Activated CD8-positive, alpha-beta T cell treated with anti-CD3 and anti-CD28 coated beads for 36 hours (primary cell): Measurements from ENCODE around the gene CTBP1. TPM values are rescaled to one million over a fixed set of nuclear protein-coding genes. Genes with fewer than 3 reads are reported as not detected.

Experiments used
- ATAC-seq: fragments of 200-7000 bp; cut with Tn5 transposase; one replicate; pipeline ENCODE4 v1.10.0; 2021; ENCODE audit warnings: mild to moderate bottlenecking, moderate library complexity
- CTCF ChIA-PET: fragments of 350-600 bp; sonication (Branson Sonifier 250); formaldehyde crosslinking; loops from one replicate; lab custom pipeline; 2021; ENCODE audit warnings: antibody characterized with exemption; lab: Charles Lee
- POLR2A ChIA-PET: fragments of 350-600 bp; sonication (Branson Sonifier 250); formaldehyde crosslinking; loops from one replicate; lab custom pipeline; 2021; ENCODE audit warnings: antibody characterized with exemption; lab: Charles Lee
- DNase-seq: peaks from one replicate; pipeline ENCODE4 v3.0.0-alpha.2; 2020
- H3K27ac Mint-ChIP-seq: one replicate; pipeline ENCODE4 v1.8.0; 2021; ENCODE audit warnings: mild to moderate bottlenecking, mixed read lengths
- H3K27me3 Mint-ChIP-seq: one replicate; pipeline ENCODE4 v1.8.0; 2021; ENCODE audit warnings: mixed read lengths
- H3K36me3 Mint-ChIP-seq: one replicate; pipeline ENCODE4 v1.8.0; 2021; ENCODE audit warnings: low read depth, mixed read lengths
- H3K4me1 Mint-ChIP-seq: one replicate; pipeline ENCODE4 v1.8.0; 2021; ENCODE audit warnings: low read depth, mixed read lengths
- H3K4me3 Mint-ChIP-seq: one replicate; pipeline ENCODE4 v1.8.0; 2021; ENCODE audit warnings: mild to moderate bottlenecking, moderate library complexity, mixed read lengths
- H3K9me3 Mint-ChIP-seq: one replicate; pipeline ENCODE4 v1.8.0; 2021; ENCODE audit warnings: mixed read lengths
- CTCF ChIP-seq: fragments of 200-600 bp; IDR thresholded peaks from one replicate; pipeline ENCODE4 v1.8.0; 2022; ENCODE audit warnings: antibody characterized with exemption, mild to moderate bottlenecking
- intact Hi-C: fragments of 100-400 bp; cut with micrococcal nuclease; formaldehyde crosslinking; loops from one replicate; pipeline ENCODE4 v1.10.0; 2022
- total RNA-seq, 2 experiments: library from RNA; stranded (reverse); gene quantifications; one replicate each; pipeline ENCODE4 v1.2.3, GENCODE V29; 2021

Gene CTBP1
- total RNA-seq, 2 experiments from 2014 or later, result 136 TPM

DNA sequence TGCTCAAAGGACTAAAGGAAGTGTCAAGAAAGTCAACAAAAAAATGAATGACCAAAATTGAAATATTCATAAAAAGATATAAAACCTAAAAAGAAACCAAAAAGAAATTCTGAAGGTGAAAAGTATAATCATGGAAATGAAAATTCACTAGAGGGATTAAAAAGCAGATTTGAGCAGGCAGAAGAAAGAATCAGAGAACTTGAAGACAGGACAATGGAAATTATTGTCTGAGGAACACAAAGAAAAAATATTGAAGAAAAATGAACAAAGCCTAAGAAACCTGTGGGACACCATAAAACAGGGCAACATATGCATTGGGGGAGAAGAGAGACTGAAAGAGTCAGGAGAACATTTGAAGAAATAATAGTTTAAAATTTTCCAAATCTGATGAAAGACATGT, 66.6 kb downstream of the CTBP1 start:
- DNase-seq (no peak), ATAC-seq (no peak)
- Mint-ChIP-seq H3K4me3 (no peak overlapping the region), H3K27me3 (no peaks in the 10 kb centered on the region), H3K9me3 (peaks cover 17% of the 10 kb centered on the region), H3K4me1 (peaks cover 32% of the 10 kb centered on the region), H3K36me3 (peaks cover 9% of the 10 kb centered on the region), H3K27ac (no peak overlapping the region)
- POLR2A ChIA-PET, result interaction anchor here (1.0 kb wide), 1 partner anchor 15 kb away, joined by 3 read pairs; no protein-coding TSS in a partner anchor
- CTCF ChIA-PET, result interaction anchor here (1.5 to 1.9 kb wide), 4 partner anchors 10 to 423 kb away, joined by 3 to 9 read pairs (median 6); no protein-coding TSS in a partner anchor
- intact Hi-C loops, result no loop called here
- TF ChIP-seq CTCF, result no peak

DNA sequence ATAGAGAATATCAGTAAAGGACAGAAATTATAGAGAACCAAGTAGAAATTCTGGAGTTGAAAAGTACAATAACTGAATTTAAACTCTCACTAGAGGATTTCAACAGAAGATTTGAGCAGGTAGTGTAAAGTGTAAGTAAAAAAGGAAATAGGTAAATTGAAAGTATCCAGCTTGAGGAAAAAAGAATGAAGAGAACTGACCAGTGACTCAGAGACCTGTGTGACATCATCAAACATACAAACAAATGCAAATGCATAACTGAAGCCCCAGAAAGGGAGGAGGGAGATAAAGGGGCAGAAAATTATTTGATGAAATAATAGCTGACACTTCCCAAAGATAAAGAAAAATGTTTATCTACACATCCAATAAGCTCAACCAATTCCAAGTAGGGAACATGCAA, 68.3 kb downstream of the CTBP1 start:
- intact Hi-C loops, result no loop called here
- no peak overlapping the region for H3K27ac Mint-ChIP-seq
- peaks cover 9% of the 10 kb centered on the region for H3K36me3 Mint-ChIP-seq
- TF ChIP-seq CTCF, result no peak
- ChIA-PET POLR2A (interaction anchor here (0.9 kb wide), 1 partner anchor 13 kb away, joined by 4 read pairs; no protein-coding TSS in a partner anchor), CTCF (interaction anchor here (0.6 to 1.6 kb wide), 4 partner anchors 13 to 700 kb away, joined by 3 to 7 read pairs (median 4); no protein-coding TSS in a partner anchor)
- no peaks in the 10 kb centered on the region for H3K27me3 Mint-ChIP-seq
- ATAC-seq (no peak), DNase-seq (no peak)
- H3K4me1 Mint-ChIP-seq, result peaks cover 31% of the 10 kb centered on the region
- H3K4me3 Mint-ChIP-seq, result no peak overlapping the region
- peaks cover 17% of the 10 kb centered on the region for H3K9me3 Mint-ChIP-seq

GRCh38 chr4:1179976-1180375, 69.0 kb downstream of the CTBP1 start:
- ATAC-seq, result no peak
- H3K27me3 Mint-ChIP-seq, result no peaks in the 10 kb centered on the region
- H3K9me3 Mint-ChIP-seq, result peaks cover 17% of the 10 kb centered on the region
- no peak for DNase-seq
- intact Hi-C loops, result no loop called here
- TF ChIP-seq CTCF, result no peak
- ChIA-PET CTCF (interaction anchor here (0.7 to 1.4 kb wide), 2 partner anchors 11 to 12 kb away, joined by 3 to 7 read pairs; no protein-coding TSS in a partner anchor), POLR2A (no interaction called here)
- peaks cover 30% of the 10 kb centered on the region for H3K4me1 Mint-ChIP-seq
- peaks cover 9% of the 10 kb centered on the region for H3K36me3 Mint-ChIP-seq
- H3K4me3 Mint-ChIP-seq, result no peak overlapping the region
- no peak overlapping the region for H3K27ac Mint-ChIP-seq

- Mint-ChIP-seq H3K9me3 (peaks cover 17% of the 10 kb centered on the region), H3K4me3 (no peak overlapping the region), H3K27me3 (no peaks in the 10 kb centered on the region), H3K27ac (no peak overlapping the region), H3K36me3 (peaks cover 9% of the 10 kb centered on the region), H3K4me1 (peaks cover 26% of the 10 kb centered on the region)
- CTCF ChIA-PET, result interaction anchor here (1.5 kb wide), 1 partner anchor 48 kb away, joined by 3 read pairs; no protein-coding TSS in a partner anchor
- DNase-seq (no peak), ATAC-seq (no peak)
- intact Hi-C loops, result no loop called here
- TF ChIP-seq CTCF, result no peak
- POLR2A ChIA-PET, result interaction anchor here (1.2 kb wide), 1 partner anchor 72 kb away, joined by 3 read pairs; no protein-coding TSS in a partner anchor
These were observed 69.9 kb downstream of the CTBP1 start for GRCh38 chr4:1179089-1179441.

DNA sequence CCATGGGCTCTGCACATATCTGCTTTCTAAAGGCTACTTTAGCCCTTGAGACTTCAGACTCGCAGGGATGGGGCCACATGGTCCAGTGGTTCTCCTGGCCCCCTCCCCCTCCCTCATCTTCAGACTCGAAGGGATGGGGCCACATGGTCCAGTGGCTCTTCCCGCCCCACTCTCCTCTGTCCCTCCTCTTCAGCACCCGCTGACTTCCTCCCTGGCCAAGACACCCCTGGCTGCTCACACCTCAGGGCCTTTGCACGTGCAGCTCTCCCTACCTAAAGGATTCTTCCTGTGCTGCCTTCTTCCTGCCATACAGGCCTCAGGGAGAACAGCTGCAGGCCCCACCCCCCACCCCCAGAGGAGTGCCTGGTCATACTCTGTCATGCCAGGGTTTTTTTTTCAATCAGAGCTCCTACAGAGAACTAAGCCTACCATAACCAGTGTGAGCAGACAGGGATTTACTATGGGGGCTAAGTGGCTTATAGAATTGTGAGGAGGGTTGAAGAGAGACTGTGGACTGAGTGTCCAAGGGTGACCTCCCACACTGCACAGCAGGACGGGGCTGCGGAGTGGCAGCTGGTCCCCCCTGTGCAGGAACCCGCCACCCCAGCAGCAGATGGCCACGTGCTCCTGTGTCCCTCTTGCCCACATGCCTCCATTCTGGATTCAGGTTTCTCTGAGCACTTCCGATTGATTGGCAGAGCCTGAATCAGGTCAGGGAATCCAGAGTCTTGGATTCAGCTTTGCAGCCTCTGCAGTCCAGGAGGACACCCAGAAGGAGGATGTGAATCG, 70.4 kb downstream of the CTBP1 start:
- Mint-ChIP-seq H3K9me3 (peaks cover 17% of the 10 kb centered on the region), H3K36me3 (peaks cover 9% of the 10 kb centered on the region), H3K27me3 (peaks cover 4% of the 10 kb centered on the region), H3K4me1 (peaks cover 23% of the 10 kb centered on the region), H3K27ac (no peak overlapping the region), H3K4me3 (no peak overlapping the region)
- ATAC-seq (no peak), DNase-seq (no peak)
- CTCF ChIA-PET, result interaction anchor here (1.5 kb wide), 1 partner anchor 48 kb away, joined by 3 read pairs; no protein-coding TSS in a partner anchor
- POLR2A ChIA-PET, result interaction anchor here (1.2 to 1.6 kb wide), 2 partner anchors 23 to 72 kb away, joined by 3 to 4 read pairs; no protein-coding TSS in a partner anchor
- intact Hi-C loops, result no loop called here
- no peak for TF ChIP-seq CTCF
